NCI-H2171 (cell line): ENCODE measurements around the gene RNF34.

Source experiments
- DNase-seq: peaks from one replicate; lab custom pipeline; 2025; lab: John Stamatoyannopoulos, UW

RNF34 gene

DNA sequence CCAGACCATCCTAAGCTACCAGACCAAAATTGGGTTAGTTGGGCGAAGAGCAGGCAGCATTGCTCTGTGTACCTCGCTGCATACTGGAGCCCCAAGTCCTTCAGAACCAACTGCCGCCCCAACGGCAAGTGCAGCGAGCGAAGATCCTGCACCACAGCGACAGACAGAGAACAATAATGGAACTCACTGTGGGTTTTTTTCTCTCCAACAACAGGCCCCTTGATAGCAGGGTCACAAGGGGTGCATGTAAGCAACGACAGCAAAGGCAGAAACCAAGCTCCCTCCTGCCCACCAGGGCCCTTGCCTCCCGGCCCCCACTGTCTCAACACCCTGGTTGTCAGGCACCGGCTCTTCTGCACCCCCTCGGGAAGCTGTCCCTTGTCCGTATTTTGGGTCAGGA lies 39.0 kb downstream of the RNF34 start:
- no peak for DNase-seq

DNA sequence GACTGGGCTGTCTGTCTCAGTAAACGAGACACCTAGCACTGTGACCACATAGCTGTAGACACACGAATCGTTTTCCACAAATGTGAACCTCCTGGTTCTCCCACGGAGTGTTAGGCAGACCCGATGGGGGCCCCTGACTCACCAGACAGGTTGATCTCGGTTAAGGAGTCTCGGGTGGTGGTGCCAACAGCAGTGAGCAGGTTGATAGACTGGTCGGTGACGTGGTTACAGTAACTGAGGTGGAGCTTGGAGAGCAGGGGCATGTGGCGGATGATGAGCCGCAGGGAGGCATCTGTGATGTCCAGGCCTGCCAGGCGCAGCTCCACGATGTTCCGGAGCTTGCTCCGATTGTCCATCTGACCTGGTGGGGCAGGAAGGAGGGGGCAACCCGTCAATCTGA lies 39.8 kb downstream of the RNF34 start:
- DNase-seq: no peak

DNA sequence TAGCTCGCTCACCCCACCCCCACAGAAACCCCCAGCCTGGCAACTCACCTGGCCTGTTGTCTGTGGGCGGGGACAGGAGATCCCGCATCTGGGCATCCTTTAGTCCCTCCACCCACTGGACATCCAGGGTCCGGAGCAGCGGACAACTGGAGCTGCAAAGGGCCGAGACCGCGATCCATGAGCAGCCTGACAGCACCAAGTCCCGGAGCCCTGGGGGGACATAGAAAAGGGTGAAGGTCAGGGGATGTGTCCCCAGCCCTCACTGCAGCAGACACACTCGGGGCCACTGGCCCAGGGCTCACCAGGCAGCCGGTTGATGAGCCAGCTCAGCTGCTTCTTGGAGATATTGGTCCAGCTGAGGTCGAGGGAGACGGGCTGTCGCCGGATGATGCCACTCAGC lies 40.9 kb downstream of the RNF34 start:
- no peak for DNase-seq

DNA sequence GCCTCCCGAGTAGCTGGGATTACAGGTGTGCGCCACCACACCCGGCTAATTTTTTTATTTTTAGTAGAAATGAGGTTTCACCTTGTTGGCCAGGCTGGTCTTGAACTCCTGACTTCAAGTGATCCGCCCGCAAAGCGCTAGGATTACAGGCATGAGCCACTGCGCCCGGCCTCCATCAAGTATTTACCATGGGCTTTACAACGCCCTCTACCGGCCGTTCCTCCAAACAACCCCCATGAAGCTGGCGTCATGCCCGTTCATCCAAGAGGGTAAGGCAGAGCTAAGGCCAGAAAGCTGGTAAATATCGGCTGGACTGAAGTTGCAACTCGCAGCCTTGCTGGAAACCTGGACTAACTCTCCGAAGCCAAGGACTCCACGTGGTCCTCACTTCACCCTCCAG lies 41.6 kb downstream of the RNF34 start:
- DNase-seq: no peak

DNA sequence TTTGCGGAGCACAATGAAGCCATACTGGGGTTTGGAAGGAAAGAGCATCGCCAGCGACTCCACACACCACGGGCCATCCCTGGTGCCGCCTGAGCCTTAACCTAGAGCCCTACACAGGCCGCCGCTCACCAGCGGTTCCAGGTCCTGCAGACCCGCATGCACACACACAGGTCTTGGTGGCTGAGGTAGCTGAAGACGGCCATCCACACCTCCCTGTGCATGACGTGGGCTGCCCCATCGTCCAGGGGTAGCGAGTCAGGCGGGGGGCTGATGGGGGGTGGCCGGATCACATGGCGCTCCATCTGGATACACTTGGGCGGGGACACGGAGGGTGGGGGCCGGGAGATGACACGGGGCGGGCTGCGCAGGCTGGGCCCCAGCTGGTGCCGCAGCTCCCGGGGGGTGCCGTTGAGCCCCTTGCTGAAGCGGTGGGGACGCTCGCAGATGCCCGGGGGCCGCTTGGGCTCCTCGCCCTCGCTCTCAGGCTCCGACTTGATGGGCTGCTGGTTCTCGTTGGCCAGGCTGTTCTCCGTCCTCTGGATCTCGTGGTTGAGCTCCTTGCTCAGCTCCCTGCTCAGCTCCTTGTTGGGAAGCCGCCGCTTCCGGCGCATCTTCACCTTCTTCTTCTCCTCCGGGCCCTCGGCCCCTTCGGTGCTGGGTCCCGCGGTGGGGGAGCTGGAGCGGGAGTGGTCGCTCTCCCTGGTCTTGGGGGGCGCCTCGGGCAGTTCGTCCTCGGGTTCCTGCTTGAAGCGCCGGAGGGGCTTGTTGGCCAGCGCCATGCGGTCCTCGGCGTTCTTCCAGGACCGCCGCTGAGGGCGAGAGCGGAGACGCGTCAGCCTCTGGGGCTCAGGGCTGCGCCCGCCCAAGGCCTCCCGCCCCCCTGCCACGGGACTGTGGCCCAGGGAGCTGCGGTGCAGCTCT lies 42.4 kb downstream of the RNF34 start:
- no peak for DNase-seq

DNA sequence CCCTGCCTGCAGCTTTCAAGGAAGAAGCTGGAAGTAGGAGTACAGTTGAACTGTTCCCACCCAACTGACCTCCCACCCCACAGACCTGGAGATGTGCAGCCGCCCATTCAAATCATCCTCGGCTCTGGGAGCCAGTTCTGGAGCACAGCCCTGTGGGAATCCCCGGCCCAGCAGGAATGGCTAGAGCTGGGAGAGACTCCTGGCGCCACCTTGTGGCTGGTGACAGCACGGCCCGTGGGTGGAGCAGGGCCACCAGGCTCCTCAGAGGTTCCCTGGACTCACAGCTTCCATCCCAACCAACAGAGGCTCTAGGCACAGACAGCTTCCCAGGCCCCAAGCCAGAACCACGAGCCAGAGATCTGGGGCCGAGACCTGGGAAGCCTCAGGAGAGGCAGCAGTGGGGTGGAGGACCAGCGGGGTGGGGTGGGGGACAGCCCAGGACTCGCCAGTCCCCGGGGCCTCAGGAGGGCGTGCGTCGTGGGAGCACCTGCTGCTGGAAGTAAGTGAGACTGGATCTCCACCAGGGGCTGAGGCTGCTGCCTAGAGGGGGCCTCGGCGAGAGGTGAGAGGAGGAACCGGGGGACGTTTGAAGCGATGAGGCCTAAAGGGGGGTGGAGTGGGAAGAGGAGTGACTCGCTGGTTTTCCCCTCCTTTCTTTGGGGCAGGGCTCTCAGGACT lies 43.4 kb downstream of the RNF34 start:
- peak; percentile 43 for DNase-seq

DNA sequence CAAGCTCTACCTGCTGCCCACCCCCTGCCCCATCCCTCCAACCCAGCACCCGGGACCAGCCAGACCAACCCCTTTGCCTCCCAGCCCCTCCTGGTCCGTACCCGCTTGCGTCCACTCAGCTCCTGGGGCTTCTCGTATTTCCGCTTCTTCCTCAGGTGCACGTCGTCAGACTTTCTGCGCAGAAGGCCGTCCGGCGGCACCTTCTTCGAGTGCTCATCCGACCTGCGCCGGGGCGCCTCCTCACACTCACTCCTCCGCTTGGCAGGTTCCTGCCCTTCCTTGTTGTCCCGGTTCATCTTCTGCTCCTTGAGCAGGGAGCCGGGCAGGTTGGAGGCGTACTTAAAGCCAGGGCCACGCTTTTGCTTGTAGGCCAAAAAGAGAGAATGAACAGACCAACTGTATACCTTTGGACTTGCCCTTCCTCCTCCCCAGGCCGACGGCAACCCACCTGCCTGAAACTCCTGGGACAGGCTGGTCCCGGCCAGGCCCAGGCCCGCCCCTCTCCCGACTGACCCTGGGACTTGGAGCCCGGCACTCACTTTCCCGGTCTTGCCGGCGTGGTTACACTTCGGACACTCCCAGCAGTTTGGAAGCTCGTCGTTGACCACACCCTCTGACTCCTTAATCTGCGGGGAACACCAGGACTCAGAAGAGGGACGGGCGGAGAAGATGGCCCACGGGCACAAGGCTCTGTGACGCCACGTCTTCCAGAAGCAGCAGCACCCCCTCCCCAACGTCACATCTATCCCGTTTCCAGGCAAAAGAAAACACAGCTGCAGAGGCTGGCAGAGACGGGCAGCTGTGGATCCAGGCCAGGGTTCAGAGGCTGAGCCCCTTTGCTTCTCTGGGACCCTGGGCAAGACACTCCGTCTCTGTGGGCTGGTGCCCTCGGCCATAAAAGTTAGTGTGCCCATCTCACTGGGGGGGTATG lies 44.3 kb downstream of the RNF34 start:
- DNase-seq: no peak

DNA sequence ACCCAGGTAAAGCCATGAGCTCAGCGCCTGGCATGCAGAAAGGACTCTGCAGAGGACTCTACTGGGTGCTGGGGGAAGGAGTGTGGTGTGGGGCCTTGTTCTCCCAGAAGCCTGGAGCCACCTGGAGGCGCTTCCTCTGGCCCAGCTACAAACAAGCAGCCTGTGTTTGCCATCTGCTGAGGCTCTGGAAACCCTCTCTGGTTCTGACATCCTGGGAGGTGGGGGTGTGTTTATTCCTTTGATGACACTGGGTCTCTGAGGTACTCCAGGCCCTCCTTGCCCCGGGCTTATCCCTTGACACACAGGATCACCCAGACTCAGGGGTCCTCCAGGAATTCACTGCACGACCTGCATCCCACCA lies 44.9 kb downstream of the RNF34 start:
- no peak for DNase-seq

DNA sequence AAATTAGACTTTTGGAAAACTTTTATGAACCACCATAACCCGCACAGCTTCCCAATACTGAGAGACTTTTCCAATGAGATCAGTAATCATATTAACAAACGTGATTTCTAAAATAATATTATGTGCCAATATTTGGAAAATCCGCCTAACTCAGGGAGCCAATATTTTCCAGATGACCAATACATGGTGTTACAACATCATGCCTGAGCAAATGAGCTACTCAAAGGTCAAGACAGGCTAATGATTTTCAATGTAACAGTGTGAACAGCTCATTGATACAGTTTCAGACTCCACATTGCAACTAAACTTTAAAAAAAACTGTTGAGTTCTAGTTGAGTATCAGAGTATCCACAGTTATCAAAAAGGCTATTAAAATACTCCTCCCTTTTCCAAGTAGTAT lies 46.8 kb downstream of the RNF34 start:
- DNase-seq: no peak

DNA sequence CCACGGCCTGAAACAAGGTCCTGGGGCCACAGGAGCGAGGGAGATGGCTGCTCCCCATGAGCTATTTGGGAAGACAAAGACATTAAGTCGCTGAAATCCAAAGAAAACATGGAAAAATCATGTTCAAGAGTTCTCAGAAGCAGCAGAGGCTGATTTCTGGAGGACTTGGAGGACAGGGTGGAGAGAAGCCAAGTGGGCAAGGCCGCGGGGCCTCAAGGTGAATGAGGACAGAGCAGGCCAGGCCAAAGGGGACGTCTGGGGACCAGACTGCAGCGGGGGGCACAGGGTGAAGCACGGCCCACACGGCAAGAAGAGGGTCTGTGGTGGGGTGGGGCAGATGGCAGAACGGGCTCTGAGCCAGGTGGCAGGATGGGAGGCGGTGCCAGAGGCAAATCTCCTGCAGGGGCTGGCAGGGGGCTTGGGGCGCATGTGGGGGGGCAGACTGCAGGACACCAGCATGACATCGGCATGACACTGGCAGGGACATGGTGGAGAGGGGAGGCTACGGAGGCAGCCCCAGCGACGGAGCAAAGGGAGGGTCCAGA lies 48.9 kb downstream of the RNF34 start:
- peak; percentile 25 for DNase-seq

DNA sequence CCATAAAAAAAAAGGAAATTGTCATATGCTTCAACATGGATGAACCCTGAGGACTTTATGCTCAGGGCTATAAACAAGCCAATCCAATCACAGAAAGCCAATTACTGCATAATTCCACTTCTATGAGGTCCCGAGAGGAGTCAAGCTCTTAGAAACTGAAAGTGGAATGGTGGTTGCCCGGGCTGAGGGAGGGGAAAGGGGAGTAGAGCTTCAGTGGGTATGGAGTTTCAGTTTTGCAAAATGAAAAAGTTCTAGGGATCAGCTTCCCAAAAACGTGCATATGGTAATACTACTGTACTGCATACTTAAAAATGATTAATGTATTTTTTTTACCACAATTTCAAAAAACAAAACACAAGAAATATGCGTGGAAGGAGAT lies 52.0 kb downstream of the RNF34 start:
- DNase-seq: no peak

DNA sequence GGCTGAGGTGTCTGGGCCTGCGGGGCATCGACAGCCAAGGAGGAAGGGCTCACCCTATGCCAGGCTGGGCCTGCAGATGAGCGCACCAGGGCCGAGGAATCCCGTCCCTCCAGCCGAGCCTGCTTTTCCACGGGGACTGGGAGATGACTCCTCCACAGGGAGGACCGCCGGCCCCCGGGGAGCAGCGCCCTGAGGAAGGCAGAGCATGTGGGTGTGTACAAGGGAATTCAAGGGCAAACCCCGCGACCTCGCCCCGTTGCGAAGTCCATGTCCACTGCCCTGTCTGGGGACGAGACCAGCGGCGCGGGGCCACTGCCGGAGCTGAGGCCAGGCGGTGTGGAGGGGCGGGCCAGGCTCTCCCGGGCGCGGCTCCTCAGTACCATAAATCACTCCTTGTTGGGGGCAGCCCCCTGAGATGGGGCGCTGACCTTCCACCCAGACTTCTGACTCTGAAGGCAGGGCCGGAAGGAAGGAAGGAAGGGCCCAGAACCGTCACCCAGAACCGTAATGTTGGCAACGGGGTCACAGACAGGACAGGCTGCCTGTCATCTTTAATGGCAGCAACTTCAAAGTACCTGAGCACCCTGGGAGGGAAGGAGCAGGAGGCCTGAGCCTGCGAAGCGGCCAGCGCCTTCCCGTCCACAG lies 52.5 kb downstream of the RNF34 start:
- no peak for DNase-seq

DNA sequence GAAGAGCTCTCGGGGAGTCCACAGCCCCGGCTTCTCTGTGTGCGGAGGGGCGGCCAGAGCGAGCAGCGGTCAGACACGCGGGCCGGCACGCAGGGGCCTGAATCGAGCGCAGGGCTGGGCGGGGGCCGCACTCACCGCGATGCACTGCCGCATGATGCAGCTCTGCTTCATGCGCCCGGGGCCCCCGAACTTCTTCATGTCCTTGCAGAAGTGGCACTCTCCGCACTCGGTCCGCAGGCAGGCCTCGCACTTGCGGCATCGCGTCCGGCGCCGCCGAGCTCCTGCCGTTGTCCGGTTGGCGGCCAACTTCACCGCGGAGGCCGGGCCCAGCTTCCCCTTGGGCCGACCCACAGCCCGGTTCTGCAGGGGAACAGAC lies 53.1 kb downstream of the RNF34 start:
- no peak for DNase-seq

DNA sequence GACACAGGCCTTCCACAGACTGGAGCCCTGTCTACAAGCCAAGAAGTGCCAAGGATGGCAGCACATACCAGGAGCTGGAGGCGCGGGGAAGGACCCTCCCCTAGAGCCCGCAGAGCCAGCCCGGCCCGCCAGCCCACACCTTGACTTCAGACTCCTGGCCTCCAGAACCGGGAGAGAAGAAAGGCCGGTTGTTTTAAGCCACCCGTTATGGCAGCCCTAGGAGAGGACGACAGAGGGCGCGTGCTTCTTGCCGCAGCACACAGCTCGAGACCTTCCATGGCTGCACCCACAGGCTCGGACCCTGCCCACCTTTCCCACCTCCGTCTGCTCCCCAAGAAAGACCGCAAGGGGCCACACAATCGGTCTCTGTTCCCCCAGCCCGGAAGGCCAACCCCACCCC lies 53.7 kb downstream of the RNF34 start:
- no peak for DNase-seq

DNA sequence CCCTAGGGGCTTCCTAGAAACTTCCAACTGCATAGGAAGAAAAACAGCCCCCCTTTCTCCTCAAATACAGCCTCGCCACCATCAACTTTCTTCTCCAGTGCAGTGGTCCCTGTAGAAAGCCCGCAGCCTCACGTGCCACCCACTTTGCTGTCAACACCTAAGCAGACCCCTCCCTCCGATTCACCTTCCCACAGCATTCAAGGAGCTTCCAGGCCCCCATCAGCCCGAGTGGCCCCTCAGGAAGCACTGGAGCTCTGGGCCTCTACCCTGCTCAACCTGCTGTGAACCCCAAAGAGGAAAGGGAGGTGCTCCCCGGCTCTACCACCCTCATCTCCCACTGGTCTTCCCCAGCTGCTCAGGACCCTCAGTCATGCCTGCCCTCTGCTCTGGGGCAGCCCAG lies 55.0 kb downstream of the RNF34 start:
- no peak for DNase-seq

DNA sequence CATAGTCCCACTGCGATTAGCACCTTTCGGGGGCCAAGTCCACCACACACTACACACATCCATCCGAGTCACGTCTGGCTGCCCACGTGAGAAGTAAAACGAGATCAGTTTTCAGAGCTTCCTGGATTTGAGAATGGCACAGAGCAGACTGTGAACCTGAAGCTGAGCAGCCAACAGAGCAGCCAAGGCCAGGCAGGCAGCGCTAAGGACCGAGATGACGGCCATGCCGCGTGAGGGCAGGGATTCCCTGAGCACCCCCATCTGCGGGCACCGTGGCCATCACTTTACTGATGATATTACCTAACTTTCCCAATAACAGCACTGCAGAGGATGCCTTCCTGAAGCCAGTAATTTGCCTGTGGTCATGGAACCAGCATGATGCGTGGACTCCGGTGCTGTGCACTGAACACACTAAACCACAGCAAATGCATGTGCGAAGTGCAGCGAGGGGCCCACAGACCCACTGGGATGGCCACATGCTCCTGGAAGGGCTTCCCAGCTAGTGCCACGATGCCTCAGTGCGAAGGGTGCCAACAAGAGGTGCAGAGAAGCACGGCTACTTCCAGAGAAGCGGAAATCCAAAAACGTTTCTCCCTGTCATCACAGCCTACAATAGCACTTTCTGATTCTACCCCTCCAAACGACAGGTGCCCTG lies 56.0 kb downstream of the RNF34 start:
- DNase-seq: no peak

DNA sequence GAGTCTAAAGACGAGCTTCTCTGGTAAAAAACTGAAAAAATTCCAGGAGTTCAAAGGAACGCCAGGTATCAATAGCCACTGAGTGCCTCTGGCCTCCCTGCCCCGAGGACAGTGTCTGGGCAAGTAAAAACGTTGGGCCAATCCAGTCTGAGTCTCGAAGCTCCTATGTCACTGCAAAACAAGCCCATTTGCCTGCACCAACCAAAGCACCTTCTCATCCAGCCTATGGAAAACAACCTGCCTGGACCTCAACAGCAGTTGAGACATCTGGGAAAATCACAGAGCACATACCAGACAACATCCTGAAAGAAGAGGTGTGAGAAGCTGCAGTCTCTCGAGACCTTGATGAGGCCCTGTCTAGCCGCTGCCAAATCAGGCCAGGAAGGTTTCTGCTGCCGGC lies 56.6 kb downstream of the RNF34 start:
- no peak for DNase-seq

DNA sequence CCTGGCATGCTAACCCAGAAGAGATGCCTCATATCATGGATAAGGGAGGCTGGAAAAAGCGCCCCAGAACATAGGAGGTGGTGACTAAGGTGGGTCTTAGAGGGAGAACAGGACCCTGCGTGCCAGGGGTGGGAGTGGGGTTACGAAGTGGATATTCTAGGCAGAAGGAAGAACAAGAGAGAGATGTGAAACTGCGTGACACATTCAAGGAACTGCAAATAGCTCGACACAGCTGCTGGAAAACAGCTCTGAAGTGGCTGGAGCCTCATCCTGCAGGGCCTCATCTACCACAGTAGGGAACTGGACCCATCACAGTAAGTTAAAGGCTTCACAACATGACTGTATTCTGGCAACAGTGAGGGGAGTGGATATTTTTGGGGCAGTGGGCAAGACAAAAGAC lies 61.1 kb downstream of the RNF34 start:
- no peak for DNase-seq

DNA sequence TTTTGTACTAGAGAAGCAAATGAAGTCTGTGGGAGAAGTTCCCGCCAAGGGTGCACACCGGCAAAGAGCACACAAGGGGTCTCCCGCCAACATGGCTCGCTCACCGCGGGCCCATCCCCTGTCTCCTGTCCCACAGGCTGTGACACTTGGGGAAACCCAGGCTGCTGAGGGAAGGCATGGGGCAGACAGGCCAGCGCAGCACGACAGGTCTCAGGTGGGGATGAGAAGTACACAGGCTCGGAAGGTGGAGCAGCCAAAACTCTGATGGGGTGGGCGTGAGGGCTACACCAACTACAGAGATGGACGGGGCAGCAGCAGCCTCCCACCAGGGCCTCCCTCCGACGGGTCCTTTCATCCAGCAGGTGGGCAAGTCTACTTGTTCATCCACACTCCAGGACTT lies 64.4 kb downstream of the RNF34 start:
- DNase-seq: no peak

DNA sequence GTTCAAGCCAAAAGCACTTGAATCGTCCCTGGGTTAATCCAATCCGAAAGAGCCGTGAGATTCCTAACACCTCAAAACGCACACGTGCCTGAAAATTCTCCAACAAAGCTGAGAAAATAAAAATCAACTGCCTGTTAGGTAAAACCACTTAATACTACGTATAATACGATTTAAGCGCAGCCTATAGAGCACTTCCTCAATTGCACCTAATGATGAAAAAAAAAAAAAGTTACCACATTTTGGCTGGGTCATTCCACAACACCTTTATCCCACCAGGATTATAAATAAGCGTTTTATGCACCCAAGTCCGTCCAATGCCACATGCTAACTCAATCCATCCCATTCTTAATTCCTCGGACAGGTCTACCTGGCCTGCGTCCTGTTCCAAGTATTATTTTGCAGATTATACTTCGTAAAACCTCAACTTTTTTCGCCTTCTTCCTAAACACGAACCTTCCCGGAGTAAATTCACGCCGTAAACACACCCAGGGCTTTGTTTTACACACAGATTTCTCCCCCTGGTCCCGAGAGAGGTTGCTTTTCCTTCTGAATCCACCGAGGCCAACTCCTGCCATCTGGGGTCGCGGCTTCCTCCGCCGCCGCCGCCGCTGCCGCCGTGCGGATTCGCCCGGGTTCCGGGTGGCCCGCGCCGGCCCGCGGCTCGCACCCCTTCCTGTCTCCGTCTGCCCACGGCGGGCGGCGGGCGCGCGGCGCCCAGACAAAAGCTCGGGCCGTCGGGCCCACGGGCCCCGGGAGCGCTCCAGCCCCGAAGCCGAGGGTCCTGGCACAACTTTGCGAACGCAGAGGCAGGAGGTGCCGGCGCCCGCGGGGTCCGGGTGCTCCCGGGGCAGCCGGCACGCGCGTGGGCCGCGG lies 66.2 kb downstream of the RNF34 start:
- peak; percentile 37 for DNase-seq
